ENCODE data around the gene PRRX2.

DNA sequence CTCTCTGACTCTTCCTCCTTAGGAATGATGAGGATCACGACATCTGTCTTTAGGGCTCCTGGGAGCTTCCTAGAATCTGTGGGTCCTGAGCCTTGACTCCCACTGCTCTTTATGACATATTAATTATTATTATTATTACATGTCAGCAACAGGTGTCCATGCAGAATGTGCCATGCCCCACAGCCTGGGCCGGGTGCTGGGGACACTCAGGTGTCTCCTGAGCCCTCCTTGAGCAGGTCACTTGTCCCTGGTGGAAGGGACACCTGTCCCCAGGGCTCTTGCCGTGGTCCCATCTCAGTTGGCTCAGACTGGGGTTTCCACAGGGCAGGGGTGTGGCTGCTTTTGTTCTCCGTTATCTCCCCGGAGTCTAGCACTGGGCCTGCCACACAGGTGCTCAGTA, 53.2 kb downstream of the PRRX2 start:
- TF ChIP-seq, protein P1, sequence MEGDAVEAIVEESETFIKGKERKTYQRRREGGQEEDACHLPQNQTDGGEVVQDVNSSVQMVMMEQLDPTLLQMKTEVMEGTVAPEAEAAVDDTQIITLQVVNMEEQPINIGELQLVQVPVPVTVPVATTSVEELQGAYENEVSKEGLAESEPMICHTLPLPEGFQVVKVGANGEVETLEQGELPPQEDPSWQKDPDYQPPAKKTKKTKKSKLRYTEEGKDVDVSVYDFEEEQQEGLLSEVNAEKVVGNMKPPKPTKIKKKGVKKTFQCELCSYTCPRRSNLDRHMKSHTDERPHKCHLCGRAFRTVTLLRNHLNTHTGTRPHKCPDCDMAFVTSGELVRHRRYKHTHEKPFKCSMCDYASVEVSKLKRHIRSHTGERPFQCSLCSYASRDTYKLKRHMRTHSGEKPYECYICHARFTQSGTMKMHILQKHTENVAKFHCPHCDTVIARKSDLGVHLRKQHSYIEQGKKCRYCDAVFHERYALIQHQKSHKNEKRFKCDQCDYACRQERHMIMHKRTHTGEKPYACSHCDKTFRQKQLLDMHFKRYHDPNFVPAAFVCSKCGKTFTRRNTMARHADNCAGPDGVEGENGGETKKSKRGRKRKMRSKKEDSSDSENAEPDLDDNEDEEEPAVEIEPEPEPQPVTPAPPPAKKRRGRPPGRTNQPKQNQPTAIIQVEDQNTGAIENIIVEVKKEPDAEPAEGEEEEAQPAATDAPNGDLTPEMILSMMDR (conservative IDR thresholded peaks at IDR 0.05; ENCODE audit: low read depth, low read length): no peak
- TF ChIP-seq EZH2 (IDR thresholded peaks at IDR 0.05; ENCODE audit: borderline replicate concordance, low read depth, low read length, poor library complexity, severe bottlenecking): no peak
